ENCODE data around the gene CCL27.

The CCL27 gene

GRCh38 chr9:34654323-34655051, 8.0 kb downstream of the CCL27 start:
- no peak for TF ChIP-seq CTCF (IDR thresholded peaks at IDR 0.05; ENCODE audit: control extremely low read depth, extremely low read depth, low read depth, missing control alignments)
- POLR2A ChIA-PET = no interaction called here
- no peak for DNase-seq (ENCODE audit: extremely low spot score)
- CTCF ChIA-PET = interaction anchor here (1.0 kb wide), 1 partner anchor 48 kb away, joined by 3 read pairs; no protein-coding TSS in a partner anchor

GRCh38 chr9:34653151-34654072, 9.0 kb downstream of the CCL27 start:
- DNase-seq (ENCODE audit: extremely low spot score) = no peak
- CTCF ChIA-PET = interaction anchor here (1.0 to 1.7 kb wide), 3 partner anchors 11 to 49 kb away, joined by 3 to 4 read pairs (median 4); partner anchors contain the start of gene SIGMAR1
- no peak for TF ChIP-seq CTCF (IDR thresholded peaks at IDR 0.05; ENCODE audit: control extremely low read depth, extremely low read depth, low read depth, missing control alignments)
- POLR2A ChIA-PET = interaction anchor here (0.6 kb wide), 1 partner anchor 23 kb away, joined by 6 read pairs; no protein-coding TSS in a partner anchor

GRCh38 chr9:34652602-34653000, 9.9 kb downstream of the CCL27 start:
- TF ChIP-seq CTCF (IDR thresholded peaks at IDR 0.05; ENCODE audit: control extremely low read depth, extremely low read depth, low read depth, missing control alignments) = no peak
- DNase-seq (ENCODE audit: extremely low spot score) = no peak
- ChIA-PET CTCF (interaction anchor here (1.1 to 1.7 kb wide), 2 partner anchors 12 to 15 kb away, joined by 4 read pairs; partner anchors contain the start of gene SIGMAR1), POLR2A (no interaction called here)

- ChIA-PET CTCF (interaction anchor here (1.1 to 2.6 kb wide), 3 partner anchors 13 to 18 kb away, joined by 4 to 14 read pairs (median 4); partner anchors contain the start of gene SIGMAR1), POLR2A (no interaction called here)
- no peak for DNase-seq (ENCODE audit: extremely low spot score)
- TF ChIP-seq CTCF (IDR thresholded peaks at IDR 0.05; ENCODE audit: control extremely low read depth, extremely low read depth, low read depth, missing control alignments) = no peak
These were observed 10.4 kb downstream of the CCL27 start, which contains the start of gene IL11RA for GRCh38 chr9:34651876-34652601. TSS of gene IL11RA (plus strand) at chr9:34652185. CDS start at chr9:34655218, 3,033 bp downstream.

GRCh38 chr9:34651321-34651720, 11.1 kb downstream of the CCL27 start:
- CTCF ChIA-PET = interaction anchor here (1.0 to 2.6 kb wide), 4 partner anchors 12 to 17 kb away, joined by 3 to 14 read pairs (median 4); no protein-coding TSS in a partner anchor
- no peak for DNase-seq (ENCODE audit: extremely low spot score)
- TF ChIP-seq CTCF (IDR thresholded peaks at IDR 0.05; ENCODE audit: control extremely low read depth, extremely low read depth, low read depth, missing control alignments) = no peak
- POLR2A ChIA-PET = no interaction called here

All from GM10248 (cell line).